GM12864 (cell line): ENCODE results near the gene SMIM29.
A peak's percentile ranks its signal among the peaks of the same experiment; 100 is the strongest.

Experiments used
- DNase-seq: peaks from one replicate; pipeline ENCODE4 v3.0.0-alpha.2; 2011; ENCODE audit warnings: low read depth
- H3K4me3 ChIP-seq: 2 replicates; pipeline ENCODE4 v1.5.1; 2011; ENCODE audit warnings: mild to moderate bottlenecking, low read depth, low read length, control low read depth
- TF ChIP-seq, protein P1 (sequence below): IDR thresholded peaks from 2 replicates; pipeline ENCODE4 v1.5.1; 2011; ENCODE audit warnings: low read depth, mild to moderate bottlenecking, moderate library complexity, low read length, control low read depth, inconsistent platforms; ENCODE audit errors: missing control alignments

SMIM29 gene

DNA sequence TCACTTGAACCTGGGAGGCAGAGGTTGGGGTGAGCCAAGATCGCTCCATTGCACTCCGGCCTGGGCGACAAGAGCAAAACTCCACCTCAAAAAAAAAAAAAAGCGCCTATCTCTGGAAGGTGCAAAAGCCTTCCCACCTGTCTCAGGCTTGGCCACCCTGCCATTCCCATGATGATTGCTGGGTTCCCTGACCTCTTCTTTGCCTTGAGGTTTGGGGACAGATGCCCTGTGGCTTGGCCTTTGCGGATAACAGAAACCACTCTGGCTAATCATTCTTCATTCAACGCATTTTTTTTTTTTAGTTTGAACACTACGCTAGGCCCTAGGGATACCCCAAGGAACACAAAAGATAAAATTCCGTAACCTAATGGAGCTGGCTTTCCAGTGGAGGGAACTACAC lies 18.9 kb downstream of the SMIM29 start:
- no peak overlapping the region for H3K4me3 ChIP-seq
- no peak for DNase-seq
- TF ChIP-seq, protein P1, sequence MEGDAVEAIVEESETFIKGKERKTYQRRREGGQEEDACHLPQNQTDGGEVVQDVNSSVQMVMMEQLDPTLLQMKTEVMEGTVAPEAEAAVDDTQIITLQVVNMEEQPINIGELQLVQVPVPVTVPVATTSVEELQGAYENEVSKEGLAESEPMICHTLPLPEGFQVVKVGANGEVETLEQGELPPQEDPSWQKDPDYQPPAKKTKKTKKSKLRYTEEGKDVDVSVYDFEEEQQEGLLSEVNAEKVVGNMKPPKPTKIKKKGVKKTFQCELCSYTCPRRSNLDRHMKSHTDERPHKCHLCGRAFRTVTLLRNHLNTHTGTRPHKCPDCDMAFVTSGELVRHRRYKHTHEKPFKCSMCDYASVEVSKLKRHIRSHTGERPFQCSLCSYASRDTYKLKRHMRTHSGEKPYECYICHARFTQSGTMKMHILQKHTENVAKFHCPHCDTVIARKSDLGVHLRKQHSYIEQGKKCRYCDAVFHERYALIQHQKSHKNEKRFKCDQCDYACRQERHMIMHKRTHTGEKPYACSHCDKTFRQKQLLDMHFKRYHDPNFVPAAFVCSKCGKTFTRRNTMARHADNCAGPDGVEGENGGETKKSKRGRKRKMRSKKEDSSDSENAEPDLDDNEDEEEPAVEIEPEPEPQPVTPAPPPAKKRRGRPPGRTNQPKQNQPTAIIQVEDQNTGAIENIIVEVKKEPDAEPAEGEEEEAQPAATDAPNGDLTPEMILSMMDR, result no peak

DNA sequence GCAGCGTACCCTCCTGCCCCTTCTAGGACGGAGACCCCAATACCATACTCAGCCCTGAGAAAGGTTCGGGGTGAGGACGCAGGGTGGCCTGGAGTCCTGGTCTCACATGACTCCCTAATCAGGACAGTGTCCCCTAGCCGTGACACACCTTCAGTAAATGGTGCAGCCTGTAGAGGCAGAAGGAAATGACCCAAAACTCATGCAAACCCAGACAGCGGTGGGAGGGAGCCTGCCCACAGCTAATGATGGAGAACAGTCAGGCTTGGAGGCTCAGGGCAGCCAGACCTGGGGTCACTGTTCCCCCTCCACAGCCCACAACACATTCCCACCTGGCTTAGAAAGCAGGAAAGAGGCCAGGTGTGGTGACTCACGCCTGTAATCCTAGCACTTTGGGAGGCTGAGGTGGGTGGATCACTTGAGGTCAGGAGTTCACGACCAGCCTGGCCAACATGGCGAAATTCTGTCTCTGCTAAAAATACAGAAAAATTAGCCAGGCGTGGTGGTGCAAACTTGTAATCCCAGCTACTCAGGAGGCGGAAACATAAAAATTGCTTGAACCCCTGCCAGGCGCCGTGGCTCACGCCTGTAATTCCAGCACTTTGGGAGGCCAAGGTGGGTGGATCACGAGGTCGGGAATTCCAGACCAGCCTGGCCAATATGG lies 20.9 kb downstream of the SMIM29 start:
- TF ChIP-seq, protein P1, result peak; percentile 11
- no peak overlapping the region for H3K4me3 ChIP-seq

DNA sequence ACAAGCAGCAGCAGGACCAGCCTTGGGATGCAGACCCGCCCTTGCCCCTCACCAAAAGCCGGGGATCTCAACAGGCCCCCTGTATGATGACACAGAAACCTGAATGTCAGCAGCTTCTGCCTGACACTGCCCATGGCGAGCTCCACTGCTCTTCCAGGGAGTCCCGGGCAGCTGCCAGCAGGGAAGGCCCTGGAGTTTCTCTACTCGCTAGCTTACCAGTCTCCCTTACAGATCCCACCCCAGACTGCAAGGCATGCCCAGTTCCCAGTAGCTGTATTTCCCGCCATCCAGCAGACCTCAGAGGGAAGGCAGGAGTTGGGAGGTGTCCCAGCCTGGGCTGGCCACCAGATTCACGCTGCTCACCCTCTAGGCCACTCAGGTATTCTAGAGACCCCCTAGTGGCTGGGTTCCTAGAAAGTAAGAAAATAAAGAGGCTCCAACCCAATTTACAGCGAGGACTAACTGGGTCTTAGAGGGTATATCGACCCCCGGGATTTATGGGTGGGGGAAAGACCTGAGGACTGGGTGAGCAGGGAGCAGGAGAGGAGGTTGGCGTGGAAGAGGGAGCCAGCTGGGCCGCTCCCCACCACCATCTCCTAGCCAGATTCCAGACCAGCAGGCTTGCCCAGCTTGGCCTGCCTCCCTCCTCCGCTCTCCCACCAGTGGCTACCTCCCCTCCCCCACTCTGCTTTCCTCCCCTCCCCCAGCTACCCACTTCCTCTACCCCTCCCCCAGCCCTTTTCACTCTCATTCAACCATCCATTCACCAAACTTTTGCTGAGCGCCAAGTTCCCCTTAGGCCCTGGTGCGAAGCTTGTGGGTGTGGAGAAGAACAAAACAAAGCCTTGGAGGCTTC lies 21.8 kb downstream of the SMIM29 start:
- H3K4me3 ChIP-seq, result no peak overlapping the region
- no peak for DNase-seq
- TF ChIP-seq, protein P1, result peak; percentile 16

More for the DNA sequence above, 20.9 kb downstream of the SMIM29 start:
- no peak for DNase-seq

DNA sequence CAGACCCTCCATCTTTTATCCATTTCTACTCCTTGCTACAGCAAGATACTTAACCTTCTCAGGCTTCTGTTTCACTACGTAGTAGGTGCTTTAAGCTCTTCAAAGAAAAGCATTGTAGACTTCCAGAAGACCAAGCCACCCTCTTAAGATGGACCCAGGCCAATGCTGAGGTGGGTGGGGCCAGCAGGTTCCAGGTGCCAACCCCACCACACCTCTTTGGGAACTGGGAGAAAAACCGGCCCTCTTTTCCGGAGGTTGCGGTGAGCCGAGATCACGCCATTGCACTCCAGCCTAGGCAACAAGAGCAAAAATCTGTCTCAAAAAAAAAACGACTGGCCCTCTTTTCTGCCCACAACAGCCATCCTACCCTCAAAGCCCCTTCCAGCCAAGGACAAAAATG lies 22.7 kb downstream of the SMIM29 start:
- H3K4me3 ChIP-seq, result no peak overlapping the region
- DNase-seq, result no peak

DNA sequence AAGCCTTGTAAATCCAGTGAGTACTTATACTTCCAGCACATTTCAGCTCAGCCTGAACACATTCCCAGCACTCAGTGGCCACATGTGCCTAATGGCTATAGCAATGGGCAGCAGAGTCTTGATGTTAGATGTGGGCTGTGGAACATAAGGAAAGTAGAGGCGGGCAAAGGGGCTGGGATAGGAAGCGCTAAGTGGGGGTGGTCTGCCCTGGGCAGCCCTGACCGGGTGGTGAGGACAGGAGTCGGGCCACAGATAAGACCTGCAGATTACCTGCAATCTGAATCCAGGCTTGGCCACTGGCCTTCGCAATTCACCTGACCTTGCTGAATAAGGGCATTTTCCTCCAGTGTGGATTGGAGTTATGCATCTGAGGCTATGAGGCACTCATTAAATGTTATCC lies 23.3 kb downstream of the SMIM29 start:
- TF ChIP-seq, protein P1, result no peak
- no peak for DNase-seq
- no peak overlapping the region for H3K4me3 ChIP-seq

More for the DNA sequence above, 22.7 kb downstream of the SMIM29 start:
- TF ChIP-seq, protein P1, result no peak

DNA sequence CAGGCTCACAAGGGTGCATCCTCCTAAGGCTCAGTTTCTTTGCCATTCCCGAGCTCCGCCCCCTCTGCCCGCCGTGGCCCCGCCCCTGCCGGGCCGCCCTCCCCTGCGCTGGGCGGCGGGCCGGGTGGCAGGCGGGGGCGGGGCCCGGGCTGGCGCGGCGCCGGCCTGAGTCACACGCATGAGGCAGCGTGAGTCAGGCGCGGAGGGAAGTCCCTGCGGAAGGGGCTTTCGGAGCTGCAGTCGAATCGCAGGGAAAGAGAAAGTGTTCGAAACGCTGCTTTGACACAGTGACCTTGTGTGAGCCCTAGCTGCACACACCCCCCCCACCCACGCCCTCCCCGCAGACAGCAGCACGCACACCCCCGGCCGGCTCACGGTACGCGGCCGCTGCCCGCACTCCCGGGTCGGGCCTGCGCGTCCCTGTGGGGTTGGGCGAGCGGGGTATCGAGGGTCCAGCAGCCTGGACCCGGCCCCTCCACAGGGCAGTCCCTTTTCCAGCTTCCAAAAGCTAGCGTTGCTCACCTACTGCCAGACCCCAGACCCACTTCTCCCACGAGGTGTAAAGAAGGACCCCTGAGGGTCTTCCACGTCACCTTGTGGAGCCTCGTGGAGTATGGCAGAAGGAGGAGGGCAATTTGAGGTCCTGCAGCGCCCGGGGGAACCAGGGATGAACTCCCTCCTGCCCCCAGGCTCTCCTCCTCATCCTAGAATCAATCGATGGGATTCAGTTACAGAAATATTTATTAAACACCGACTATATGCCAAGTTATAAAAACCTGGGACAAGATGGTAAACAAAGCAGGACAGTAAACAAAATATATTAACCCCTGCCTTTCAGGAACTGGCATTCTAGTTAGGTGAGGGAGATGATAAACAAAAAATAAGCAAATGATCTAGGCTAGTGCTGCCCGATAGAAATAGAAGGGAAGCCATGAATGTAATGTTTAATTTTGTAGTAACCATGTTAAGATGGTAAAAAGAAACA lies 24.6 kb downstream of the SMIM29 start:
- DNase-seq, result peak; percentile 92
- TF ChIP-seq, protein P1, result no peak
- peak overlapping the region; percentile 70 for H3K4me3 ChIP-seq
